ENCODE data around the gene LACRT. TPM values are rescaled to one million over a fixed set of nuclear protein-coding genes. Genes with fewer than 3 reads are reported as not detected.

LACRT gene
- total and polyA plus RNA-seq, 2 donors (not counting 1 experiment from before 2014, with no cell fraction given): not detected

DNA sequence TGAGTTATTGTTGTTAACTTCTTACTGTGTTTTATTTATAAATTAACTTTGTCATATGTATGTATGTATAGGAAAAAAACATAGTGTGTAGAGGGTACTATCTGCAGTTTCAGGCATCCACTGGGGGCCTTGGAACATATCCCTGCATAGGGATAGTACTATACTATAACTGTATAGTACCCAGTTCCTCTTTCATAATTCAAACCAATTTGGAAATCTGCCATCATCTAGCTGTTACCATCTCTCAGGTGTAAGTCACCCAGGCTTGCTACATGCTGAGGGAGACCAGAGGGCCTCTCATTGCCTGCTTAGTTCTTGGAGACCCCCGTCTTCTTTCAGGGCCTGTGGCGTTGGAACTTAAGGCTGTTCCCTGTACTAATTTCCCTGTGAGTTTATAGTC lies 26.4 kb upstream of the LACRT start:
- peaks cover 31% of the 10 kb centered on the region for H3K27me3 Mint-ChIP-seq
- no peaks in the 10 kb centered on the region for H3K4me1 Mint-ChIP-seq
- intact Hi-C loops (cut with micrococcal nuclease): no loop called here
- H3K9ac ChIP-seq (ENCODE audit: low read length): no peak overlapping the region
- 20% methylated on average over 1 of the region's 2 CpGs for WGBS (ENCODE audit: insufficient coverage)
- H3K27me3 ChIP-seq (replicated peaks in 1 of 4; ENCODE audit: control extremely low read depth in 1 of 4, control insufficient read depth in 3 of 4, insufficient read depth in 4 of 4, low read length in 3 of 4): peaks cover 0 to 10% (median 2%) of the 10 kb centered on the region in 4 experiments
- no peaks in the 10 kb centered on the region for H3K9me3 Mint-ChIP-seq (ENCODE audit: insufficient read depth)
- no peaks in the 10 kb centered on the region for H3K9me3 ChIP-seq (ENCODE audit: control extremely low read depth in 1 of 3, control insufficient read depth in 2 of 3, insufficient read depth in 1 of 3, low read length in 2 of 3)
- no peaks in the 10 kb centered on the region for H4K20me1 ChIP-seq (ENCODE audit: control insufficient read depth, insufficient read depth, low read length, poor library complexity, severe bottlenecking)
- H3K27ac ChIP-seq (ENCODE audit: low read length in 2 of 2): no peak overlapping the region
- H3K4me3 Mint-ChIP-seq: no peak overlapping the region
- no peak overlapping the region for H3K4me2 ChIP-seq (replicated peaks; ENCODE audit: low read depth, low read length, poor library complexity, severe bottlenecking)
- POLR2A ChIA-PET: no interaction called here
- TF ChIP-seq CTCF (IDR thresholded peaks at IDR 0.05): no peak
- TF ChIP-seq EZH2 (IDR thresholded peaks at IDR 0.05; ENCODE audit: borderline replicate concordance, insufficient read depth, low read depth, low read length, poor library complexity, severe bottlenecking): no peak
- DNase-seq: no peak
- CTCF ChIA-PET: no interaction called here
- no peak for ATAC-seq (ENCODE audit: low read depth)
- no peaks in the 10 kb centered on the region for H3K4me1 ChIP-seq (ENCODE audit: control insufficient read depth in 2 of 2, insufficient read depth in 2 of 2, low read length in 2 of 2)
- no peaks in the 10 kb centered on the region for H3K36me3 ChIP-seq (replicated peaks in 1 of 2; ENCODE audit: control extremely low read depth in 1 of 2, control insufficient read depth in 1 of 2, extremely low read depth in 1 of 2, insufficient read depth in 2 of 2, low read length in 1 of 2)
- H3K79me2 ChIP-seq (ENCODE audit: control insufficient read depth, insufficient read depth, low read length): no peaks in the 10 kb centered on the region
- H3K4me3 ChIP-seq (ENCODE audit: control extremely low read depth in 1 of 5, extremely low read depth in 1 of 5, insufficient read depth in 1 of 5, low read depth in 2 of 5, low read length in 4 of 5): no peak overlapping the region
- H2AFZ ChIP-seq (ENCODE audit: insufficient read depth, low read depth, low read length, poor library complexity, severe bottlenecking): no peak overlapping the region
- no peak overlapping the region for H3K27ac Mint-ChIP-seq

DNA sequence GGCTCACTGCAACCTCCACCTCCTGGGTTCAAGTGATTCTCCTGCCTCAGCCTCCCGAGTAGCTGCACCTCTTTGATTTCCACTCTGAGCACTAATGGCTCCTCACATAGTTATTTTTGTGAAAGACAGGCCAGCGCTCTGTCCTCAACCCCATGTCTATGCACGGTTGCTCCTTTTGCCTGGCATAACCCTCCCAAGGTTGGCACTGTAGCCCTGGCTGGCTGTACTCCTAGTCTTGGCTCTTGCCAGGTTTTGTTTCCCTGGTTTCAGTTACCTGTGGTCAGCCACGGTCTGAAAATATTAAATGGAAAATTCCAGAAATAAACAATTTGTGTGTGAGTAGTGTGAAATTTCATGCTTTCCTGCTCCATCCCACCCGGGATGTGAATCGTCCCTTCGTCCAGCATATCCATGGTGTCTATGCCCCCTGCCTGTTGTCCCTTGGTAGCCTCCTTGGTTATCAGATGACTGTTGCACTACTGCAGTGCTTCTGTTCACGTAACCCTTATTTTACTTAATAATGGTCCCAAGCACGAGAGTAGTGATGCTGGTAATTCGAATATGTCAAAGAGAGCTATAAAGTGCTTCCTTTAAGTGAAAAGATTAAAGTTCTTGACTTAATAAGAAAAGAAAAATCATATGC lies 25.7 kb upstream of the LACRT start:
- H3K27ac Mint-ChIP-seq: no peak overlapping the region
- no peak overlapping the region for H3K27ac ChIP-seq (ENCODE audit: low read length in 2 of 2)
- no peaks in the 10 kb centered on the region for H3K4me1 Mint-ChIP-seq
- DNase-seq (no peak), ATAC-seq (ENCODE audit: low read depth) (no peak)
- TF ChIP-seq EZH2 (IDR thresholded peaks at IDR 0.05; ENCODE audit: borderline replicate concordance, insufficient read depth, low read depth, low read length, poor library complexity, severe bottlenecking): no peak
- no peak for TF ChIP-seq CTCF (IDR thresholded peaks at IDR 0.05)
- intact Hi-C loops (cut with micrococcal nuclease): no loop called here
- H3K27me3 Mint-ChIP-seq: peaks cover 33% of the 10 kb centered on the region
- H3K4me3 Mint-ChIP-seq: no peak overlapping the region
- H4K20me1 ChIP-seq (ENCODE audit: control insufficient read depth, insufficient read depth, low read length, poor library complexity, severe bottlenecking): no peaks in the 10 kb centered on the region
- H3K36me3 ChIP-seq (replicated peaks in 1 of 2; ENCODE audit: control extremely low read depth in 1 of 2, control insufficient read depth in 1 of 2, extremely low read depth in 1 of 2, insufficient read depth in 2 of 2, low read length in 1 of 2): no peaks in the 10 kb centered on the region
- no peak overlapping the region for H3K4me2 ChIP-seq (replicated peaks; ENCODE audit: low read depth, low read length, poor library complexity, severe bottlenecking)
- H3K4me3 ChIP-seq (ENCODE audit: control extremely low read depth in 1 of 5, extremely low read depth in 1 of 5, insufficient read depth in 1 of 5, low read depth in 2 of 5, low read length in 4 of 5): no peak overlapping the region
- no peaks in the 10 kb centered on the region for H3K4me1 ChIP-seq (ENCODE audit: control insufficient read depth in 2 of 2, insufficient read depth in 2 of 2, low read length in 2 of 2)
- H2AFZ ChIP-seq (ENCODE audit: insufficient read depth, low read depth, low read length, poor library complexity, severe bottlenecking): no peak overlapping the region
- no peaks in the 10 kb centered on the region for H3K9me3 Mint-ChIP-seq (ENCODE audit: insufficient read depth)
- H3K9ac ChIP-seq (ENCODE audit: low read length): no peak overlapping the region
- peaks cover 0 to 10% (median 2%) of the 10 kb centered on the region in 4 experiments for H3K27me3 ChIP-seq (replicated peaks in 1 of 4; ENCODE audit: control extremely low read depth in 1 of 4, control insufficient read depth in 3 of 4, insufficient read depth in 4 of 4, low read length in 3 of 4)
- ChIA-PET POLR2A (no interaction called here), CTCF (no interaction called here)
- H3K79me2 ChIP-seq (ENCODE audit: control insufficient read depth, insufficient read depth, low read length): no peaks in the 10 kb centered on the region
- no peaks in the 10 kb centered on the region for H3K9me3 ChIP-seq (ENCODE audit: control extremely low read depth in 1 of 3, control insufficient read depth in 2 of 3, insufficient read depth in 1 of 3, low read length in 2 of 3)
- 88% methylated on average over 4 of the region's 10 CpGs for WGBS (ENCODE audit: insufficient coverage)
